PC-9 (cell line): ENCODE measurements around the gene ZNF385A.
"Not testable (repeated sequence)": the region's sequence is repeated elsewhere in the genome, so short reads cannot be mapped to it uniquely, and the experiment has no call there.

Experiments
- CTCF ChIP-seq: fragments of 200-600 bp; sonication (generic); conservative IDR thresholded peaks from 2 replicates; pipeline ENCODE4 v1.6.1; 2017; ENCODE audit warnings: mixed run types, antibody characterized with exemption, mild to moderate bottlenecking, moderate library complexity
- EZH2 ChIP-seq: fragments of 200-600 bp; sonication (generic); IDR thresholded peaks from 2 replicates; pipeline ENCODE4 v1.8.0; 2017; ENCODE audit warnings: antibody characterized with exemption, low read depth

DNA sequence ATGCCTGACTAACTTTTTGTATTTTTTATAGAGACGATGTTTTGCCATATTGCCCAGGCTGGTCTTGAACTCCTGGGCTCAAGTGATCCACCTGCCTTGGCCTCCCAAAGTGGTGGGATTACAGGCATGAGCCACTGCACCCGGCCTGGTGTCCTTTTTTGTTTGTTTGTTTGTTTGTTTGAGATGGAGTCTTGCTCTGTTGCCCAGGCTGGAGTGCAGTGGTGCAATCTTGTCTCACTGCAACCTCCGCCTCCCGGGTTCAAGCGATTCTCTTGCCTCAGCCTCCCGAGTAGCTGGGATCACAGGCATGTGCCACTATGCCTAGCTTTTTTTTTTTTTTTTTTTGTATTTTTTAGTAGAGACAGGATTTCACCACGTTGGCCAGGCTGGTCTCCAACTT is 30.3 kb downstream of the ZNF385A start:
- not testable (repeated sequence) for TF ChIP-seq EZH2, CTCF
